NCI-H226 (cell line): ENCODE measurements around the gene ZBTB38.

Experiments
- DNase-seq: peaks from one replicate; pipeline ENCODE4 v3.0.0-alpha.2; 2015

ZBTB38 gene

GRCh38 chr3:141368925-141369794 is 856 bp downstream of the ZBTB38 start:
- no peak for DNase-seq

- peak; percentile 72 for DNase-seq
These were observed 1.8 kb downstream of the ZBTB38 start for GRCh38 chr3:141370065-141370533.

GRCh38 chr3:141371882-141372281 is 3.6 kb downstream of the ZBTB38 start:
- no peak for DNase-seq

- no peak for DNase-seq
These were observed 4.4 kb downstream of the ZBTB38 start for GRCh38 chr3:141372656-141373055.

GRCh38 chr3:141373232-141373631 is 4.9 kb downstream of the ZBTB38 start:
- no peak for DNase-seq

- peak; percentile 81 for DNase-seq
These were observed 5.6 kb downstream of the ZBTB38 start for GRCh38 chr3:141373768-141374526.

- DNase-seq = no peak
These were observed 7.3 kb downstream of the ZBTB38 start for GRCh38 chr3:141375381-141376301.

- no peak for DNase-seq
These were observed 9.1 kb downstream of the ZBTB38 start for GRCh38 chr3:141377377-141377776.

GRCh38 chr3:141378556-141378955 is 10.3 kb downstream of the ZBTB38 start:
- DNase-seq = no peak

- DNase-seq = no peak
These were observed 11.1 kb downstream of the ZBTB38 start for GRCh38 chr3:141379250-141379966.

- no peak for DNase-seq
These were observed 12.0 kb downstream of the ZBTB38 start for GRCh38 chr3:141380279-141380678.

- no peak for DNase-seq
These were observed 12.7 kb downstream of the ZBTB38 start for GRCh38 chr3:141380987-141381386.

GRCh38 chr3:141382571-141382970 is 14.3 kb downstream of the ZBTB38 start:
- DNase-seq = no peak

- DNase-seq = no peak
These were observed 15.3 kb downstream of the ZBTB38 start for GRCh38 chr3:141383555-141384129.

- no peak for DNase-seq
These were observed 15.9 kb downstream of the ZBTB38 start for GRCh38 chr3:141384157-141384556.

GRCh38 chr3:141384575-141384974 is 16.3 kb downstream of the ZBTB38 start:
- DNase-seq = no peak

- no peak for DNase-seq
These were observed 17.3 kb downstream of the ZBTB38 start for GRCh38 chr3:141385406-141386125.

- DNase-seq = no peak
These were observed 17.8 kb downstream of the ZBTB38 start for GRCh38 chr3:141386126-141386488.

GRCh38 chr3:141386611-141387111 is 18.4 kb downstream of the ZBTB38 start:
- DNase-seq = no peak

- no peak for DNase-seq
These were observed 19.2 kb downstream of the ZBTB38 start for GRCh38 chr3:141387516-141387915.

GRCh38 chr3:141388395-141388794 is 20.1 kb downstream of the ZBTB38 start:
- no peak for DNase-seq
